ENCODE results near the gene LRRC4B.

Gene LRRC4B

DNA sequence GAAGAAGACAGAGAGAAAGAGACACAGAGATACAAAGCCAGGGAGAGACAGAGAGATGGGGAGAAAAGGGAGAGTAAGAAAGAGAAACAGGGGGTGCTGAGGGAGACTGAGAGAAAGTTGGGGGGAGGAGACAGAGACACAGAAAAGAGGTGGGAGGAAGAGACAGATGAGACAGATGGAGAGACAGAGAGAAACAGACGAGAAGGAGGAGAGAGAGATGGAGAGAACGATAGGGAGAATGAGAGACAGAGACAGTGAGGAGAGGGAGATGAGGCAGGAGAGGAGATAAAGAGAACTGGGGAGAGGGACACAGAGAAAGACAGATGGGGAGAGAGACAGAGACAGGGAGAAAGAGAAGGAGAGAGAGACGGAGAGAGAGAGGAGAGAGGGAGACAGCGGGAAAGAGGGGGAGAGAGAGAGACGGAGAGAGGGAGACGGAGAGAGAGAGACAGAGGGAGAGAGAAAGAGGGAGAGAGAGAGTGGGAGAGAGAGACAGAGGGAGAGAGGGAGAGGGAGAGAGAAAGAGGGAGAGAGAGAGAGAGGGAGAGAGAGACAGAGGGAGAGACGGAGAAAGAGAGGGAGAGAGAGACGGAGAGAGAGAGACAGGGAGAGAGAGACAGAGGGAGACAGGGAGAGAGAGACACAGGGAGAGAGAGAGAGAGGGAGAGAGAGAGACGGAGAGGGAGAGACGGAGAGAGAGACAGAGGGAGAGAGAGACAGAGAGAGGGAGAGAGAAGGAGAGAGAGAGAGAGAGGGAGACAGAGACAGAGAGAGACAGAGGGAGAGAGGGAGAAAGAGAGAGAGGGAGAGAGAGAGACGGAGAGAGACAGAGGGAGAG is 69.8 kb downstream of the LRRC4B start (continued):
- TF ChIP-seq, protein P1, sequence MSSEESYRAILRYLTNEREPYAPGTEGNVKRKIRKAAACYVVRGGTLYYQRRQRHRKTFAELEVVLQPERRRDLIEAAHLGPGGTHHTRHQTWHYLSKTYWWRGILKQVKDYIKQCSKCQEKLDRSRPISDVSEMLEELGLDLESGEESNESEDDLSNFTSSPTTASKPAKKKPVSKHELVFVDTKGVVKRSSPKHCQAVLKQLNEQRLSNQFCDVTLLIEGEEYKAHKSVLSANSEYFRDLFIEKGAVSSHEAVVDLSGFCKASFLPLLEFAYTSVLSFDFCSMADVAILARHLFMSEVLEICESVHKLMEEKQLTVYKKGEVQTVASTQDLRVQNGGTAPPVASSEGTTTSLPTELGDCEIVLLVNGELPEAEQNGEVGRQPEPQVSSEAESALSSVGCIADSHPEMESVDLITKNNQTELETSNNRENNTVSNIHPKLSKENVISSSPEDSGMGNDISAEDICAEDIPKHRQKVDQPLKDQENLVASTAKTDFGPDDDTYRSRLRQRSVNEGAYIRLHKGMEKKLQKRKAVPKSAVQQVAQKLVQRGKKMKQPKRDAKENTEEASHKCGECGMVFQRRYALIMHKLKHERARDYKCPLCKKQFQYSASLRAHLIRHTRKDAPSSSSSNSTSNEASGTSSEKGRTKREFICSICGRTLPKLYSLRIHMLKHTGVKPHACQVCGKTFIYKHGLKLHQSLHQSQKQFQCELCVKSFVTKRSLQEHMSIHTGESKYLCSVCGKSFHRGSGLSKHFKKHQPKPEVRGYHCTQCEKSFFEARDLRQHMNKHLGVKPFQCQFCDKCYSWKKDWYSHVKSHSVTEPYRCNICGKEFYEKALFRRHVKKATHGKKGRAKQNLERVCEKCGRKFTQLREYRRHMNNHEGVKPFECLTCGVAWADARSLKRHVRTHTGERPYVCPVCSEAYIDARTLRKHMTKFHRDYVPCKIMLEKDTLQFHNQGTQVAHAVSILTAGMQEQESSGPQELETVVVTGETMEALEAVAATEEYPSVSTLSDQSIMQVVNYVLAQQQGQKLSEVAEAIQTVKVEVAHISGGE (tag by site-specific recombination; conservative IDR thresholded peaks at IDR 0.05; ENCODE audit: low read depth), result no peak
- TF ChIP-seq ZNF529 (tag by site-specific recombination; IDR thresholded peaks at IDR 0.05; ENCODE audit: insufficient replicate concordance) (no peak), ZNF571 (tag by site-specific recombination; IDR thresholded peaks at IDR 0.05) (no peak), ZNF302 (tag by site-specific recombination; IDR thresholded peaks at IDR 0.05; ENCODE audit: low read depth) (no peak), ZNF239 (tag by site-specific recombination; IDR thresholded peaks at IDR 0.05) (no peak), ZIC2 (tag by site-specific recombination; IDR thresholded peaks at IDR 0.05) (no peak), REPIN1 (tag by site-specific recombination; IDR thresholded peaks at IDR 0.05; ENCODE audit: low read depth) (no peak), ZNF530 (tag by site-specific recombination; IDR thresholded peaks at IDR 0.05; ENCODE audit: low read depth) (no peak), FEZF1 (tag by site-specific recombination; IDR thresholded peaks at IDR 0.05) (no peak)
- TF ChIP-seq, protein P2, sequence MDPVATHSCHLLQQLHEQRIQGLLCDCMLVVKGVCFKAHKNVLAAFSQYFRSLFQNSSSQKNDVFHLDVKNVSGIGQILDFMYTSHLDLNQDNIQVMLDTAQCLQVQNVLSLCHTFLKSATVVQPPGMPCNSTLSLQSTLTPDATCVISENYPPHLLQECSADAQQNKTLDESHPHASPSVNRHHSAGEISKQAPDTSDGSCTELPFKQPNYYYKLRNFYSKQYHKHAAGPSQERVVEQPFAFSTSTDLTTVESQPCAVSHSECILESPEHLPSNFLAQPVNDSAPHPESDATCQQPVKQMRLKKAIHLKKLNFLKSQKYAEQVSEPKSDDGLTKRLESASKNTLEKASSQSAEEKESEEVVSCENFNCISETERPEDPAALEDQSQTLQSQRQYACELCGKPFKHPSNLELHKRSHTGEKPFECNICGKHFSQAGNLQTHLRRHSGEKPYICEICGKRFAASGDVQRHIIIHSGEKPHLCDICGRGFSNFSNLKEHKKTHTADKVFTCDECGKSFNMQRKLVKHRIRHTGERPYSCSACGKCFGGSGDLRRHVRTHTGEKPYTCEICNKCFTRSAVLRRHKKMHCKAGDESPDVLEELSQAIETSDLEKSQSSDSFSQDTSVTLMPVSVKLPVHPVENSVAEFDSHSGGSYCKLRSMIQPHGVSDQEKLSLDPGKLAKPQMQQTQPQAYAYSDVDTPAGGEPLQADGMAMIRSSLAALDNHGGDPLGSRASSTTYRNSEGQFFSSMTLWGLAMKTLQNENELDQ (tag by site-specific recombination; IDR thresholded peaks at IDR 0.05; ENCODE audit: low read depth), result no peak
- TF ChIP-seq, protein P3, sequence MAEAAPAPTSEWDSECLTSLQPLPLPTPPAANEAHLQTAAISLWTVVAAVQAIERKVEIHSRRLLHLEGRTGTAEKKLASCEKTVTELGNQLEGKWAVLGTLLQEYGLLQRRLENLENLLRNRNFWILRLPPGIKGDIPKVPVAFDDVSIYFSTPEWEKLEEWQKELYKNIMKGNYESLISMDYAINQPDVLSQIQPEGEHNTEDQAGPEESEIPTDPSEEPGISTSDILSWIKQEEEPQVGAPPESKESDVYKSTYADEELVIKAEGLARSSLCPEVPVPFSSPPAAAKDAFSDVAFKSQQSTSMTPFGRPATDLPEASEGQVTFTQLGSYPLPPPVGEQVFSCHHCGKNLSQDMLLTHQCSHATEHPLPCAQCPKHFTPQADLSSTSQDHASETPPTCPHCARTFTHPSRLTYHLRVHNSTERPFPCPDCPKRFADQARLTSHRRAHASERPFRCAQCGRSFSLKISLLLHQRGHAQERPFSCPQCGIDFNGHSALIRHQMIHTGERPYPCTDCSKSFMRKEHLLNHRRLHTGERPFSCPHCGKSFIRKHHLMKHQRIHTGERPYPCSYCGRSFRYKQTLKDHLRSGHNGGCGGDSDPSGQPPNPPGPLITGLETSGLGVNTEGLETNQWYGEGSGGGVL (tag by site-specific recombination; IDR thresholded peaks at IDR 0.05), result no peak

DNA sequence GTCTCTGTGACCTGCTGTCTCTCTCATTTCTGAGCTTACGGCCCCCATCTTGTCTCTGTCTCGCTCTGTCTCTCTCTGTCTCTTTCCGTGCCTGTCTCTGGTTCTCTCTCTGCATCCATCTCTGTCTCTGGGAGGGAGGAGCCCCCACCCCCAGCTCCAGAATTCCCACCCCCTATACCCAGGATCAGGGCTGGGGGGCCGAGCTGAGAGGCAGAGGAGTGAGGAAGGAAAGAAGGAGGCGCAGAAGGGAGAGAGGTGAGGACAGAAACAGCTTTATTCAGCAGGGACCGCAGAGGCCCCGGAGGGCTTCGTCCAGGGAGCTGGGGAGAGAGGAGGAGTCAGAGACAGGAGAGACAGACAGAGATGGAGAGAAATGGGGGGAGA is 71.2 kb downstream of the LRRC4B start:
- Histone ChIP-seq H3K4me3 (ENCODE audit: low read depth, low read length) (no peak overlapping the region), H3K9me3 (ENCODE audit: control insufficient read depth, insufficient read depth, low read depth, low read length) (no peaks in the 10 kb centered on the region), H3K36me3 (ENCODE audit: control insufficient read depth in 2 of 2, insufficient read depth in 1 of 2, low read length in 2 of 2) (no peaks in the 10 kb centered on the region), H3K27ac (ENCODE audit: extremely low read depth, low read depth, low read length) (no peak overlapping the region), H3K4me1 (ENCODE audit: control insufficient read depth, insufficient read depth, low read length) (peaks cover 7% of the 10 kb centered on the region)
- POLR2A ChIA-PET, result interaction anchor here (1.5 kb wide), 1 partner anchor 14 kb away, joined by 8 read pairs; the partner anchor contains the start of gene JOSD2
- CTCF ChIA-PET, result interaction anchor here (0.5 to 0.7 kb wide), 5 partner anchors 24 to 585 kb away, joined by 3 to 4 read pairs (median 4); no protein-coding TSS in a partner anchor
- no peak for TF ChIP-seq ZNF302 (tag by site-specific recombination; IDR thresholded peaks at IDR 0.05; ENCODE audit: low read depth)
- TF ChIP-seq ZNF548 (tag by site-specific recombination; IDR thresholded peaks at IDR 0.05), result no peak
- no peak for TF ChIP-seq ZNF423 (tag by site-specific recombination; IDR thresholded peaks at IDR 0.05)
- TF ChIP-seq ZNF37A (tag by site-specific recombination; IDR thresholded peaks at IDR 0.05), result no peak
- TF ChIP-seq, protein P4, sequence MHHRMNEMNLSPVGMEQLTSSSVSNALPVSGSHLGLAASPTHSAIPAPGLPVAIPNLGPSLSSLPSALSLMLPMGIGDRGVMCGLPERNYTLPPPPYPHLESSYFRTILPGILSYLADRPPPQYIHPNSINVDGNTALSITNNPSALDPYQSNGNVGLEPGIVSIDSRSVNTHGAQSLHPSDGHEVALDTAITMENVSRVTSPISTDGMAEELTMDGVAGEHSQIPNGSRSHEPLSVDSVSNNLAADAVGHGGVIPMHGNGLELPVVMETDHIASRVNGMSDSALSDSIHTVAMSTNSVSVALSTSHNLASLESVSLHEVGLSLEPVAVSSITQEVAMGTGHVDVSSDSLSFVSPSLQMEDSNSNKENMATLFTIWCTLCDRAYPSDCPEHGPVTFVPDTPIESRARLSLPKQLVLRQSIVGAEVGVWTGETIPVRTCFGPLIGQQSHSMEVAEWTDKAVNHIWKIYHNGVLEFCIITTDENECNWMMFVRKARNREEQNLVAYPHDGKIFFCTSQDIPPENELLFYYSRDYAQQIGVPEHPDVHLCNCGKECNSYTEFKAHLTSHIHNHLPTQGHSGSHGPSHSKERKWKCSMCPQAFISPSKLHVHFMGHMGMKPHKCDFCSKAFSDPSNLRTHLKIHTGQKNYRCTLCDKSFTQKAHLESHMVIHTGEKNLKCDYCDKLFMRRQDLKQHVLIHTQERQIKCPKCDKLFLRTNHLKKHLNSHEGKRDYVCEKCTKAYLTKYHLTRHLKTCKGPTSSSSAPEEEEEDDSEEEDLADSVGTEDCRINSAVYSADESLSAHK (tag by site-specific recombination; IDR thresholded peaks at IDR 0.05), result no peak
- TF ChIP-seq ZNF76 (tag by site-specific recombination; IDR thresholded peaks at IDR 0.05; ENCODE audit: borderline replicate concordance, low read depth), result no peak
- TF ChIP-seq OVOL3 (tag by site-specific recombination; IDR thresholded peaks at IDR 0.05), result no peak
- TF ChIP-seq ZNF202 (tag by site-specific recombination; IDR thresholded peaks at IDR 0.05; ENCODE audit: borderline replicate concordance), result no peak
